ENCODE measurements around the gene CGB1. TPM values are rescaled to one million over a fixed set of nuclear protein-coding genes. Genes with fewer than 3 reads are reported as not detected.

CGB1 gene
- total RNA-seq, 4 donors from 2014 or later: not detected

DNA sequence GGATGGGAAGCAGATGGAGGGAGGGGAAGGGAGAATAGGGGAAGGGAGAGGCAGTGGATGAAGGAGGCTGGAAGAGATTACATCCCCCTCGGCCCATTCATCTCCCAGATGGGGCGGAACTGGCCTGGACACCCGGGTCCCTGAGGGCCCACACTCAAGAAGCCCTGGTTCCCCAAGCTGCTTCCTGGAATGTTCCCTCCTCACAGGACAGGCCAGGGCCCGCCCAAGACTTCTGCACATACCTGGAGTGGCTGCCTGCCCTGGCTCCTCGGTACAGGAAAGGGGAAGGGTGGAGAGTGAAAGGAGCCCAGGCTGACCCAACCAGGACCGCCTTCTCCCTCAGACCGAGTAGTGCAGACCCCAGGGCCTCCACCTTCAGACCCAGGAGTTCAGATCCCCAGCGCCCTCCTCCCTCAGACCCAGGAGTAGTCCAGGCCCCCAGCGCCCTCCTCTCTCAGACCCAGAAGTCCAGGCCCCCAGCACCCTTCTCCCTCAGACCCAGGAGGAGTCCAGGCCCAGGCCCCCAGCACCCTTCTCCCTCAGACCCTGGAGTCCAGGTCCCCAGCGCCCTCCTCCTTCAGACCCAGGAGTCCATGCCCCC lies 27.4 kb upstream of the CGB1 start:
- peaks cover 55% of the 10 kb centered on the region for H3K27me3 ChIP-seq
- no peak for DNase-seq (ENCODE audit: low spot score in 2 of 2)
- TF ChIP-seq POLR2A (IDR thresholded peaks at IDR 0.05): no peak
- TF ChIP-seq, protein P1, sequence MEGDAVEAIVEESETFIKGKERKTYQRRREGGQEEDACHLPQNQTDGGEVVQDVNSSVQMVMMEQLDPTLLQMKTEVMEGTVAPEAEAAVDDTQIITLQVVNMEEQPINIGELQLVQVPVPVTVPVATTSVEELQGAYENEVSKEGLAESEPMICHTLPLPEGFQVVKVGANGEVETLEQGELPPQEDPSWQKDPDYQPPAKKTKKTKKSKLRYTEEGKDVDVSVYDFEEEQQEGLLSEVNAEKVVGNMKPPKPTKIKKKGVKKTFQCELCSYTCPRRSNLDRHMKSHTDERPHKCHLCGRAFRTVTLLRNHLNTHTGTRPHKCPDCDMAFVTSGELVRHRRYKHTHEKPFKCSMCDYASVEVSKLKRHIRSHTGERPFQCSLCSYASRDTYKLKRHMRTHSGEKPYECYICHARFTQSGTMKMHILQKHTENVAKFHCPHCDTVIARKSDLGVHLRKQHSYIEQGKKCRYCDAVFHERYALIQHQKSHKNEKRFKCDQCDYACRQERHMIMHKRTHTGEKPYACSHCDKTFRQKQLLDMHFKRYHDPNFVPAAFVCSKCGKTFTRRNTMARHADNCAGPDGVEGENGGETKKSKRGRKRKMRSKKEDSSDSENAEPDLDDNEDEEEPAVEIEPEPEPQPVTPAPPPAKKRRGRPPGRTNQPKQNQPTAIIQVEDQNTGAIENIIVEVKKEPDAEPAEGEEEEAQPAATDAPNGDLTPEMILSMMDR (IDR thresholded peaks at IDR 0.05): no peak
- no peak for TF ChIP-seq POLR2AphosphoS5 (IDR thresholded peaks at IDR 0.05)
- no peak for TF ChIP-seq EP300 (IDR thresholded peaks at IDR 0.05)
- peak overlapping the region; percentile 47 for H3K4me3 ChIP-seq
- no peaks in the 10 kb centered on the region for H3K36me3 ChIP-seq
- H3K9me3 ChIP-seq: no peaks in the 10 kb centered on the region
- WGBS: 29% methylated on average over 4 of the region's 10 CpGs
- H3K4me1 ChIP-seq: peaks cover 21% of the 10 kb centered on the region
- H3K27ac ChIP-seq: peak overlapping the region; percentile 78

DNA sequence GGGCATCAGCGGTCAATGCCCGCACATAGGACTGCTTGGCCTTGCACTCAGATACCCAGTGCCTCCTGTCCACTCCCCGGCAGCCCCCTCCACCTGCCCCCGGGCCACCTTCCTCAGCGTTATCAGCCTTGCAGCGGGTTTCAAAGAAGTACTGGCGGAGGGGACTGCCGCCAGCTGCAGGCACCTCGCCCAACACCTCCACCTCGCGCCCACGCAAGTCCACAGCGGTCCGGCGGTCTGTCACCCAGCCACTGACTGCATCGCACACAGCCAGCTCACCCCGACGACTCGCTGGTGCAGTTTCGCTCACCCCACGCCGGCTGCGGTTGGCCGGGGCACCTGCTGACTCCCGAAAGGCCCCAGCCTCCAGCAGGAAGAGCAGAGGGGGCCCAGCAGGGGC lies 24.8 kb upstream of the CGB1 start:
- DNase-seq (ENCODE audit: low spot score in 2 of 2): no peak
- 83% methylated on average over 12 of the region's 25 CpGs for WGBS
- H3K4me3 ChIP-seq: no peak overlapping the region
- H3K27me3 ChIP-seq: peaks cover 58% of the 10 kb centered on the region
- no peak for TF ChIP-seq EP300 (IDR thresholded peaks at IDR 0.05)
- TF ChIP-seq, protein P1 (IDR thresholded peaks at IDR 0.05): no peak
- no peak for TF ChIP-seq POLR2A (IDR thresholded peaks at IDR 0.05)
- TF ChIP-seq POLR2AphosphoS5 (IDR thresholded peaks at IDR 0.05): no peak
- no peaks in the 10 kb centered on the region for H3K9me3 ChIP-seq
- H3K36me3 ChIP-seq: no peaks in the 10 kb centered on the region
- H3K4me1 ChIP-seq: peaks cover 41% of the 10 kb centered on the region
- no peak overlapping the region for H3K27ac ChIP-seq

DNA sequence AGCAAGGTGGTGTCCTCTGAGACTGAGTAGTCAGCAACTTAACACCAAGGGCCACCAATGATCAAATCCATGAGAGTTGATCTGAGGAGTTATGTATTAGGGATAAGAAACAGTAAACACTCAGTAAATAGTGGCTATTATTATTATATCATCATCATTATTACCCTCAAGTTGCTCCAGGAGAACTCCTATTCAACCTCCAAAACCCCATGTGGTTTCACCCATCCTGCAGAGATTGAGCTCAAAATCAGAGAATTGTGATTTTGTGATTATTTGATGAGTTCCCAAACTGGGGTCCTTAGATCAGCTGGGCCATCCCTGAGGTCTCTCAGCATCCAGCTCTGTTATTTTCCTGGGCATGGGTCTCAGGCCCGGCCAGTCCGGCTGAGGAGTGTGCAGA lies 24.3 kb upstream of the CGB1 start:
- Histone ChIP-seq H3K27me3 (peaks cover 54% of the 10 kb centered on the region), H3K4me1 (peaks cover 46% of the 10 kb centered on the region)

DNA sequence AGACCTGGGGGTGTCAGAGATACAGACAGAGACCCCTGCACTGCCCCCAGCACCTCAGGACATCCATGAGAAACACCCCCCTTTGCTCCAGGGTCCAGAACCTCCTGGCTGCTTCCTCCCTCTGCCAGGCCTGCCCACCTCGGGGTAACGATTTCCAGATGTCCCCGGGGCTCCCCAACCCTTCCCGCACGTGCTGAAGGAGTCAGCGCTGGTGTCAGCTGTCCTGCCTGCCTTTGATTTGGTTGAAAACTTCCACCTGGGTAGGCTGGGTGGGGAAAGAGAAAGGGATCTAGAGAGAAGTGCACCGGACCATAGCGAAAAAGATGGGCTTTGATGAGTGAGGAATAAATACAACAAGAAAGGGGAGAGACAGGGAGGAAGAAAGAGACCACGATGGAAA lies 22.4 kb upstream of the CGB1 start:
- Histone ChIP-seq H3K36me3 (no peaks in the 10 kb centered on the region), H3K27me3 (peaks cover 35% of the 10 kb centered on the region), H3K27ac (no peak overlapping the region), H3K4me3 (no peak overlapping the region), H3K4me1 (peaks cover 34% of the 10 kb centered on the region), H3K9me3 (no peaks in the 10 kb centered on the region)
- WGBS: 35% methylated on average over 9 of the region's 9 CpGs
- no peak for DNase-seq (ENCODE audit: low spot score in 2 of 2)
- TF ChIP-seq EP300 (IDR thresholded peaks at IDR 0.05) (no peak), POLR2A (IDR thresholded peaks at IDR 0.05) (no peak), POLR2AphosphoS5 (IDR thresholded peaks at IDR 0.05) (no peak)
- TF ChIP-seq, protein P1 (IDR thresholded peaks at IDR 0.05): no peak

More for the DNA sequence above, 24.3 kb upstream of the CGB1 start:
- no peak overlapping the region for H3K27ac ChIP-seq
- WGBS: no CpG with 5 or more reads among the region's 2 CpGs
- no peak for TF ChIP-seq EP300 (IDR thresholded peaks at IDR 0.05)
- TF ChIP-seq POLR2A (IDR thresholded peaks at IDR 0.05): no peak
- TF ChIP-seq, protein P1 (IDR thresholded peaks at IDR 0.05): no peak
- TF ChIP-seq POLR2AphosphoS5 (IDR thresholded peaks at IDR 0.05): no peak
- no peaks in the 10 kb centered on the region for H3K36me3 ChIP-seq
- H3K4me3 ChIP-seq: no peak overlapping the region
- DNase-seq (ENCODE audit: low spot score in 2 of 2): no peak
- H3K9me3 ChIP-seq: no peaks in the 10 kb centered on the region

DNA sequence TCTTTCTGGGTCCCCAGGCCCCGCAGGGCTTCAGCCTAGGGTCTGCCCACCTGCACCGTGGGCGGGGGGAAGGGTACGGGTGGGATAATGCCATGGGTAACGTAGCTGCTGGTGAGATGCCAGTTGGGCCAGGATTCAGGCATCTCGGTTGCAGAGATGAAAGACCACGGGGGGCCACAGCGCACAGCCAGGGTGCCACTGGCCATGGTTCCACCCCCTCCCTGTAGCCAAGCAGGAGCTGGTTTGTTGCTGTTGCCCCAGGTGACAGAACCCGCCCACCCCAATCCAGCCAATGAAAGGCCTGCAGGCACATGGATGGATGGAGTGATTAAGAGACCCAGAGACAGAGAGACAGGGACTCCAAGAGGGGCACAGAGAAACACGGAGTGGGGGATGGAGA lies 21.9 kb upstream of the CGB1 start:
- Histone ChIP-seq H3K4me1 (peaks cover 30% of the 10 kb centered on the region), H3K27me3 (peaks cover 30% of the 10 kb centered on the region), H3K4me3 (no peak overlapping the region), H3K27ac (no peak overlapping the region), H3K9me3 (no peaks in the 10 kb centered on the region), H3K36me3 (no peaks in the 10 kb centered on the region)
- DNase-seq (ENCODE audit: low spot score in 2 of 2): no peak
- no peak for TF ChIP-seq POLR2AphosphoS5 (IDR thresholded peaks at IDR 0.05)
- no peak for TF ChIP-seq EP300 (IDR thresholded peaks at IDR 0.05)
- TF ChIP-seq POLR2A (IDR thresholded peaks at IDR 0.05): no peak
- TF ChIP-seq, protein P1 (IDR thresholded peaks at IDR 0.05): no peak
- WGBS: 41% methylated on average over 10 of the region's 10 CpGs

Measured in suprapubic skin (tissue), 4 donors.